ENCODE measurements around the gene SSR1. TPM values are rescaled to one million over a fixed set of nuclear protein-coding genes. Genes with fewer than 3 reads are reported as not detected.
"Not testable (repeated sequence)": the region's sequence is repeated elsewhere in the genome, so short reads cannot be mapped to it uniquely, and the experiment has no call there.

SSR1 gene
- total RNA-seq, 1 donor from 2014 or later: 20.4 TPM

- Histone ChIP-seq H3K9me3 (ENCODE audit: control insufficient read depth in 3 of 3, low read length in 3 of 3) (no peaks in the 10 kb centered on the region), H3K27ac (ENCODE audit: low read depth, low read length) (no peak overlapping the region), H3K4me3 (ENCODE audit: low read length in 3 of 3) (no peak overlapping the region), H3K4me1 (ENCODE audit: control insufficient read depth in 3 of 3, insufficient read depth in 3 of 3, low read length in 3 of 3) (no peaks in the 10 kb centered on the region), H3K36me3 (ENCODE audit: control insufficient read depth in 3 of 3, insufficient read depth in 3 of 3, low read length in 3 of 3) (peaks cover 17 to 49% (median 39%) of the 10 kb centered on the region in 3 donors), H3K9ac (ENCODE audit: low read depth in 1 of 3, low read length in 3 of 3) (no peak overlapping the region), H3K27me3 (ENCODE audit: control insufficient read depth in 3 of 3, insufficient read depth in 3 of 3, low read length in 3 of 3) (no peaks in the 10 kb centered on the region)
Observed at GRCh38 chr6:7290079-7290478, 22.9 kb downstream of the SSR1 start.

DNA sequence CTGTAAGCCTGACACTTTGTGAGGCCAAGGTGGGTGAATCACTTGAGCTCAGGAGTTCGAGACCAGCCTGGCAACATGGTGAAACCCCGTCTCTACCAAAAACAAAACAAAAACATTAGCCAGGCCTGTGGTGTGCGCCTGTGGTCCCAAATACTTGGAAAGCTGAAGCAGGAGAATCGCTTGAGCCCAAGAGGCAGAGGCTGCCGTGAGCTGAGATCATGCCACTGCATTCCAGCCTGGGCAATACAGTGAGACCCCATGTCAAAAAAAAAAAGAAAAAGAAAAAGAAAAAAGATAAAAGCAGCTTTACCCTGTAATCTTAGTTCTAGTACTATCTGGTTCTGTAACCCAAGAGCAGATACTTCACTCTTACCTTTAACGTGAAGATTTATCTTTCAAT, 27.6 kb downstream of the SSR1 start:
- Histone ChIP-seq H3K27me3 (ENCODE audit: control insufficient read depth in 3 of 3, insufficient read depth in 3 of 3, low read length in 3 of 3) (no peaks in the 10 kb centered on the region), H3K27ac (ENCODE audit: low read depth, low read length) (no peak overlapping the region), H3K36me3 (ENCODE audit: control insufficient read depth in 3 of 3, insufficient read depth in 3 of 3, low read length in 3 of 3) (peaks cover 10 to 31% (median 30%) of the 10 kb centered on the region in 3 donors), H3K9me3 (ENCODE audit: control insufficient read depth in 3 of 3, low read length in 3 of 3) (no peaks in the 10 kb centered on the region), H3K4me1 (ENCODE audit: control insufficient read depth in 3 of 3, insufficient read depth in 3 of 3, low read length in 3 of 3) (no peaks in the 10 kb centered on the region), H3K4me3 (ENCODE audit: low read length in 3 of 3) (no peak overlapping the region), H3K9ac (ENCODE audit: low read depth in 1 of 3, low read length in 3 of 3) (no peak overlapping the region)

GRCh38 chr6:7283676-7284075, 29.3 kb downstream of the SSR1 start:
- Histone ChIP-seq H3K9ac (ENCODE audit: low read depth in 1 of 3, low read length in 3 of 3) (no peak overlapping the region), H3K4me1 (ENCODE audit: control insufficient read depth in 3 of 3, insufficient read depth in 3 of 3, low read length in 3 of 3) (no peaks in the 10 kb centered on the region), H3K36me3 (ENCODE audit: control insufficient read depth in 3 of 3, insufficient read depth in 3 of 3, low read length in 3 of 3) (peaks cover 3 to 25% (median 16%) of the 10 kb centered on the region in 3 donors)

GRCh38 chr6:7282097-7282906, 30.7 kb downstream of the SSR1 start:
- no peak overlapping the region for H3K9ac ChIP-seq (ENCODE audit: low read depth in 1 of 3, low read length in 3 of 3)
- no peaks in the 10 kb centered on the region for H3K27me3 ChIP-seq (ENCODE audit: control insufficient read depth in 3 of 3, insufficient read depth in 3 of 3, low read length in 3 of 3)
- no peak overlapping the region for H3K27ac ChIP-seq (ENCODE audit: low read depth, low read length)
- no peak overlapping the region for H3K4me3 ChIP-seq (ENCODE audit: low read length in 3 of 3)
- peaks cover 3 to 14% (median 12%) of the 10 kb centered on the region in 3 donors for H3K36me3 ChIP-seq (ENCODE audit: control insufficient read depth in 3 of 3, insufficient read depth in 3 of 3, low read length in 3 of 3)
- no peaks in the 10 kb centered on the region for H3K4me1 ChIP-seq (ENCODE audit: control insufficient read depth in 3 of 3, insufficient read depth in 3 of 3, low read length in 3 of 3)
- H3K9me3 ChIP-seq (ENCODE audit: control insufficient read depth in 3 of 3, low read length in 3 of 3): no peaks in the 10 kb centered on the region

More at GRCh38 chr6:7283676-7284075, 29.3 kb downstream of the SSR1 start:
- Histone ChIP-seq H3K9me3 (ENCODE audit: control insufficient read depth in 3 of 3, low read length in 3 of 3) (no peaks in the 10 kb centered on the region), H3K27me3 (ENCODE audit: control insufficient read depth in 3 of 3, insufficient read depth in 3 of 3, low read length in 3 of 3) (no peaks in the 10 kb centered on the region), H3K4me3 (ENCODE audit: low read length in 3 of 3) (no peak overlapping the region), H3K27ac (ENCODE audit: low read depth, low read length) (no peak overlapping the region)

GRCh38 chr6:7276199-7276524, 36.8 kb downstream of the SSR1 start:
- no peaks in the 10 kb centered on the region for H3K4me1 ChIP-seq (ENCODE audit: control insufficient read depth in 3 of 3, insufficient read depth in 3 of 3, low read length in 3 of 3)
- no peaks in the 10 kb centered on the region for H3K27me3 ChIP-seq (ENCODE audit: control insufficient read depth in 3 of 3, insufficient read depth in 3 of 3, low read length in 3 of 3)
- H3K9me3 ChIP-seq (ENCODE audit: control insufficient read depth in 3 of 3, low read length in 3 of 3): no peaks in the 10 kb centered on the region
- H3K36me3 ChIP-seq (ENCODE audit: control insufficient read depth in 3 of 3, insufficient read depth in 3 of 3, low read length in 3 of 3): no peaks in the 10 kb centered on the region
- H3K4me3 ChIP-seq (ENCODE audit: low read length in 3 of 3): no peak overlapping the region
- no peak overlapping the region for H3K9ac ChIP-seq (ENCODE audit: low read depth in 1 of 3, low read length in 3 of 3)
- no peak overlapping the region for H3K27ac ChIP-seq (ENCODE audit: low read depth, low read length)

- H3K27me3 ChIP-seq (ENCODE audit: control insufficient read depth in 3 of 3, insufficient read depth in 3 of 3, low read length in 3 of 3); H3K4me3 ChIP-seq (ENCODE audit: low read length in 3 of 3); H3K27ac ChIP-seq (ENCODE audit: low read depth, low read length); H3K36me3 ChIP-seq (ENCODE audit: control insufficient read depth in 3 of 3, insufficient read depth in 3 of 3, low read length in 3 of 3); H3K4me1 ChIP-seq (ENCODE audit: control insufficient read depth in 3 of 3, insufficient read depth in 3 of 3, low read length in 3 of 3); H3K9ac ChIP-seq (ENCODE audit: low read depth in 1 of 3, low read length in 3 of 3); H3K9me3 ChIP-seq (ENCODE audit: control insufficient read depth in 3 of 3, low read length in 3 of 3): not testable (repeated sequence)
Observed at GRCh38 chr6:7274525-7274924, 38.5 kb downstream of the SSR1 start.

GRCh38 chr6:7273709-7274108, 39.3 kb downstream of the SSR1 start:
- Histone ChIP-seq H3K9ac (ENCODE audit: low read depth in 1 of 3, low read length in 3 of 3) (no peak overlapping the region), H3K4me3 (ENCODE audit: low read length in 3 of 3) (no peak overlapping the region), H3K9me3 (ENCODE audit: control insufficient read depth in 3 of 3, low read length in 3 of 3) (no peaks in the 10 kb centered on the region), H3K27me3 (ENCODE audit: control insufficient read depth in 3 of 3, insufficient read depth in 3 of 3, low read length in 3 of 3) (no peaks in the 10 kb centered on the region), H3K4me1 (ENCODE audit: control insufficient read depth in 3 of 3, insufficient read depth in 3 of 3, low read length in 3 of 3) (peaks cover 0 to 6% (median 5%) of the 10 kb centered on the region in 3 donors), H3K36me3 (ENCODE audit: control insufficient read depth in 3 of 3, insufficient read depth in 3 of 3, low read length in 3 of 3) (peaks cover 0 to under 1% (median 0%) of the 10 kb centered on the region in 3 donors), H3K27ac (ENCODE audit: low read depth, low read length) (no peak overlapping the region)

- no peaks in the 10 kb centered on the region for H3K9me3 ChIP-seq (ENCODE audit: control insufficient read depth in 3 of 3, low read length in 3 of 3)
Observed at GRCh38 chr6:7271205-7271534, 41.8 kb downstream of the SSR1 start.

GRCh38 chr6:7270320-7271204, 42.4 kb downstream of the SSR1 start:
- Histone ChIP-seq H3K27ac (ENCODE audit: low read depth, low read length) (no peak overlapping the region), H3K4me1 (ENCODE audit: control insufficient read depth in 3 of 3, insufficient read depth in 3 of 3, low read length in 3 of 3) (peaks cover 2 to 6% (median 5%) of the 10 kb centered on the region in 3 donors), H3K36me3 (ENCODE audit: control insufficient read depth in 3 of 3, insufficient read depth in 3 of 3, low read length in 3 of 3) (peaks cover 0 to 5% (median 3%) of the 10 kb centered on the region in 3 donors), H3K27me3 (ENCODE audit: control insufficient read depth in 3 of 3, insufficient read depth in 3 of 3, low read length in 3 of 3) (no peaks in the 10 kb centered on the region), H3K9me3 (ENCODE audit: control insufficient read depth in 3 of 3, low read length in 3 of 3) (no peaks in the 10 kb centered on the region), H3K9ac (ENCODE audit: low read depth in 1 of 3, low read length in 3 of 3) (no peak overlapping the region), H3K4me3 (ENCODE audit: low read length in 3 of 3) (no peak overlapping the region)

More at GRCh38 chr6:7271205-7271534, 41.8 kb downstream of the SSR1 start:
- H3K4me3 ChIP-seq (ENCODE audit: low read length in 3 of 3): no peak overlapping the region
- no peak overlapping the region for H3K9ac ChIP-seq (ENCODE audit: low read depth in 1 of 3, low read length in 3 of 3)
- H3K27ac ChIP-seq (ENCODE audit: low read depth, low read length): no peak overlapping the region
- H3K4me1 ChIP-seq (ENCODE audit: control insufficient read depth in 3 of 3, insufficient read depth in 3 of 3, low read length in 3 of 3): peaks cover under 1 to 6% (median 5%) of the 10 kb centered on the region in 3 donors
- H3K36me3 ChIP-seq (ENCODE audit: control insufficient read depth in 3 of 3, insufficient read depth in 3 of 3, low read length in 3 of 3): peaks cover 0 to 5% (median 3%) of the 10 kb centered on the region in 3 donors
- no peaks in the 10 kb centered on the region for H3K27me3 ChIP-seq (ENCODE audit: control insufficient read depth in 3 of 3, insufficient read depth in 3 of 3, low read length in 3 of 3)

DNA sequence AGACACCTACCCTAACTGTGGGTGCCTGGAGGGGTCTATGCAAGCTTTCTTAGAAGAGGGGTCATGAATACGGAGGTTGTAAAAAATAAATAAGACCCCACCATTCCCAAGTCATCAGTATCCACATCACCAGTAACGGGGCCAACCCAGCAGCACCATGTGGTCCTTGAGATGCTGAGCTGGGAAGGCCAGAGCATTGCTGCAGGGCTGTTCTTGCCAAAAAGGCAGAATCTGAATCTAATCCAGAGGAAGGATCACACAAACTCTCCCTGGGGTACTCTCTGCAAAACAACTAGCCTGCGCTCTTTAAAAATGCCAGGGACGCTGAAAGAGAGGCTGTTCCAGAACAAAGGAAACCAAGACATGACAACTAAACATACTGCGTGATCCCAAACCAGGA, 43.2 kb downstream of the SSR1 start:
- Histone ChIP-seq H3K4me3 (ENCODE audit: low read length in 3 of 3) (no peak overlapping the region), H3K36me3 (ENCODE audit: control insufficient read depth in 3 of 3, insufficient read depth in 3 of 3, low read length in 3 of 3) (peaks cover 0 to 5% (median 3%) of the 10 kb centered on the region in 3 donors), H3K27me3 (ENCODE audit: control insufficient read depth in 3 of 3, insufficient read depth in 3 of 3, low read length in 3 of 3) (no peaks in the 10 kb centered on the region), H3K9me3 (ENCODE audit: control insufficient read depth in 3 of 3, low read length in 3 of 3) (no peaks in the 10 kb centered on the region), H3K27ac (ENCODE audit: low read depth, low read length) (no peak overlapping the region), H3K9ac (ENCODE audit: low read depth in 1 of 3, low read length in 3 of 3) (no peak overlapping the region), H3K4me1 (ENCODE audit: control insufficient read depth in 3 of 3, insufficient read depth in 3 of 3, low read length in 3 of 3) (peaks cover 2 to 6% (median 5%) of the 10 kb centered on the region in 3 donors)
